Limb (tissue), 2 donors: Measurements from ENCODE around the gene COMTD1.
"Not testable (repeated sequence)": the region's sequence is repeated elsewhere in the genome, so short reads cannot be mapped to it uniquely, and the experiment has no call there.

ENCODE experiments used
- DNase-seq, 2 donors: peaks; one replicate each; pipeline ENCODE4 v3.0.0-alpha.2; 2016; ENCODE audit errors: extremely low spot score in 2 of 2

Gene COMTD1

DNA sequence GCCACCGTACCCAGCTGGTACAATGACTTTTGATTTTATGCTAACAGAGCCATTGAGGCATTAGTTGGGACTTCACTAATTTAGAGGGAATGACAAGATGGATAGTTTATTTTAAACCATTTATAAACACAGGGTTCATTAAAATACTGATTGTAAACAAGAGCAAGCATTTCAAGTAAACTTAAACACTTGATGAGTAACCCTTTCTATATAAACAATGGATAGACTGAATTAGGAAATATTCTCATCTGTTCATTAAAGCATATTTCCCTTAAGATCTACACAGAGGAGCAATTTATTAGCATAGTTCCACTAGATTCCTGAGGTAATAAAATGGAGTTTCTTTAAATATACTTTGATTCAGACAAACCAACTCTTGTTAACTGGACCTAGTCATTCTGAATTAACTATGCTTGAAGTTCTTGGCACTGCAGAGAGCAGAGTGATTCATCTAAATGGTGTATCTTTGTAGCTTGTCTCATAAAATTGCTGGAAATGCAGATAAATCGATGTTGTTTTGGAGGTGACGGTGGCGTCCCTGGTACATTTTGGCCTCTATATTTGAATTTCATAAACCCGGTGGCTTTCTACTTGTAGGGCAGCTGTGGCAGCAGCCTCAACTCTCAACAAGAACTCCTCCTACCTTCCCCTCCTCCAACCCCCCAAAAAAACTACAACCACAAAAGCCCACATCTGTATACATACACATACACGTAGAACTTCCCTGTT, 40.6 kb downstream of the COMTD1 start:
- no peak for DNase-seq

DNA sequence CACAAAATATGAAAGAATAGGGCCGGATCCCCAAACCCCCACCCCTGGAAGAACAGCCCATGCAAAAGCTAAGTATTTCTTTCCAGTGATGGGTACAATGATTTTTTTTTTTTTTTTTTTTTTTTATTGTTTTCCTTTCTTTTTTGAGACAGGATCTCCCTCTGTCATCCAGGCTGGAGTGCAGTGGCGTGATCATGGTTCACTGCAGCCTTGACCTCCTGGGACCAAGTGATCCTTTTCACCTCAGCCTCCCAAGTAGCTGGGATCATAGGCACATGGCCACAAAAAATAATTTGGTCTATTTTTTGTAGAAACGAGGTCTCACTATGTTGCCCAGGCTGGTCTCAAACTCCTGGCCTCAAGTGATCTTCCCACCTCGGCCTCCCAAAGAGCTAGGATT, 41.1 kb downstream of the COMTD1 start:
- not testable (repeated sequence) for DNase-seq

DNA sequence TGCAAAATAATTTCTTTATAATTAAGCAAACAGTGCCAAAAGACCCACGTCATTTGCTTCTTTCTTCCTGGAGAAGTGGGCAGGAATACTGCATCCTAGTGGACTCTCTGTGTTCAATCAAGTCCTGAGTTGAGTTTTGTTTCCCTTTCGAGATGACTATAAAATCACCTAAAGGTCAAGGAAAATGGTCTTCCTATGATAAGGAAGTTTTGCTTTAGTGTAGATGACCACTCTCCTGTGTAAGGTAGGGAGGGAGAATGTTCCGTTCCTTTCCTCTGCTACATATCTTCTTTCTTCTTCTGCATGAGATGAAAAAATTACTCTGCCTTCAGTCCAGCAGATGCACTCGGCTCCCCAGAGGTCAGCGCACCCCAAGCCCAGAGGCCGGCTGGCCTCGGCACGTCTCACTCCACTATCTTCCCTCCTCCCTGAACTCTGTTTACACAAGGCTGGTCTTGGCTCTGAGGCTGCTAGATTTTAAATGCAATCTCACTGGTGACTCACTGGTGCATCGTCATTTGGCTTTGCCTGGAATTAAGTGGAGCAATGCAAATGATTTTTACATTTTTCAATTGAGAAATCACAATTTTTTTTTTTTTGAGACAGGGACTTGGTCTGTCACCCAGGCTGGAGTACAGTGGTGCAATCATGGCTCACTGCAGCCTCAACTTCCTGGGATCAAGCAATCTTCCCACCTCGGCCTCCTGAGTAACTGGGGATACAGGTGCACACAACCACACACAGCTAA, 43.8 kb downstream of the COMTD1 start:
- no peak for DNase-seq

DNA sequence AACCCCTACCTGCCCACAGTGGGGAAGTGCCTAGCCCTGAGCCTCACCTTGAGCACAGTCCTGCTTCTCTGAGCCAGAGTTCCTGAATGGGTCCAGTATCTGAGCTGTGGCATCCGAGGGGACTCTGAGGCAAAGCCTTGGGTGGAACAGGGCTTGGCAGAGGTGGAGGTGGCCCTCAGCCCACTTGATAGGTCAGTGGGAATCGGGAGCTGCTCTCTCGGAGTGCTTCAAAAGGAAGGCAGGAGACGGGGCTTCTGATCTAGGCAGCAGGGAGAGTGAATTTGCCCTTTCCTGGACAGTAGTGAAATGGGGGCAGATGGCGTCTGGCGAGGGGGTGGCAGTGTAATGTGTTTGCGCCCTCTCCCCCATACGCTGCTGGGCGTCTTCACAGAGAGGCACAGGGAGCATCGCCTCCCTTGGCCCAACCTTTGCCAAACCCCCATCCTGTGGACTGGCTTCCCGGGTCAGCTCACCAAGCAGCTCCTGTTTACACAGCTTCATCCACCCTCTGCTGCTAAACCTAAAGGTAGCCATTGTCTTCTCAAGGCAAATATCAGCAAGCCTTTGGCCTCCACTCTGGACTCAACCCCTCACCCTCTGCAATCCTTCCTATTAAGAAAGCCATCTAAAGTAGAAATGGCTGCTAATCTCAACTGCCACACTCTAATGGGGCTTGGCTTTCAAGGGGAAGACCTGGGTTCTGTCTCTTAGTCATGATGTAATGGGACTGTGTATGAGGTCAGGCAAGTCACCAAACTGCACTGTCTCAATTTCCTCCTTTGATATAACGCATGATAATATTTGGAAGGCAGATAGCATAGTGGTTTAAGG, 46.3 kb downstream of the COMTD1 start:
- DNase-seq: no peak

DNA sequence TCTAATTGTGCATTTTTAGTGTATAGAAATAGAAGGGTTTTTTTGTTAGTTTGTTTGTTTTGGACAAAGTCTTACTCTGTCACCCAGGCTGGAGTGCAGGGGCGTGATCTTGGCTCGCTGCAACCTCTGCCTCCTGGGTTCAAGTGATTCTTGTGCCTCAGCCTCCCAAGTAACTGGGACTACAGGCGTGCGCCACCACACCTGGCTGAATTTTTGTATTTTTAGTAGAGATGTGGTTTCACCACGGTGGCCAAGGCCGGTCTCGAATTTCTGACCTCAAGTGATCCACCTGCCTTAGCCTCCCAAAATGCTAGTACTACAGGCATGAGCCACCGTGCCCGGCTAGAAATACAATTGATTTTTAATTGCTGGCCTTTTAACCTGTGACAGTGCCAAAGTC, 47.2 kb downstream of the COMTD1 start:
- DNase-seq: not testable (repeated sequence)

DNA sequence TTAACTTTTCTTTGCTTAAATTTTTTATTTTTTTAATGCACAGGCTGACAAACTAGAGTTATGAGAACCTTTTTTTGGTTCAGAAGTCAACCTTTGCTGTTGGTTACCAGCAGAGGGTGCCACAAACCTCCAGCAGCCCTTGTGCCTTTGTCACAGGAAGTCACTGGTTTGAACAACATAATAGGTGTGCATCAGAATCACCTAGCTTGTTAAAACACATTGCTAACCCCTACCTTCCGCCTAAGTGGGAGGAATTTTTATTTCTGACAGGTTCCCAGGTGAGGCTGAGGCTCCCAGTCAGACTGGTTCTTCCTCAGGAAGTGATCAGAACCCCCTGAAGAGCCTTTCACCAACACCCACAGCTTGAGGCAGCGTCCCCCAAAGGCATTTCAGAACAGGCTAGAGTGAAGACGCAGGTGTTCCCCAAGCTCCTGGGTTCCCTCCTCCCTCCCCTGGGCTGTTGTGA, 47.8 kb downstream of the COMTD1 start:
- no peak for DNase-seq

DNA sequence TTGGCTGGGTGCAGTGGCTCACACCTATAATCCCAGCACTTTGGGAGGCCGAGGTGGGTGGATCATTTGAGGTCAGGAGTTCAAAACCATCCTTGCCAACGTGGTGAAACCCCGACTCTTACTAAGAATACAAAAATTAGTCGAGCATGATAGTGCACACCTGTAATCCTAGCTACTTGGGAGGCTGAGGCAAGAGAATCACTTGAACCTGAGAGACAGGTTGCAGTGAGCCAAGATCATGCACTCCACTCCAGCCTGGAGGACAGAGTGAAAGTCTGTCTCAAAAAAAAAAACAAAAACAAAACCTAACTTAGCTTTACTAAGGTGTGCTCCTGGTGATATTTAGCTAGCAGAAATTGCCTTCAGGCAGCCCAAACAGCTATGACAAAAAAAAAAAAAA, 49.4 kb downstream of the COMTD1 start:
- DNase-seq: no peak
